Stimulated activated CD8-positive, alpha-beta memory T cell treated with anti-CD3 and anti-CD28 coated beads, Interleukin-7, amount 100 ng/mL, for 24 hours (primary cell): ENCODE measurements around the gene E2F2.
A peak's percentile ranks its signal among the peaks of the same experiment; 100 is the strongest.

Experiments
- DNase-seq: peaks from one replicate; pipeline ENCODE4 v3.0.0-alpha.2; 2020; ENCODE audit warnings: low read depth

E2F2 gene, protein sequence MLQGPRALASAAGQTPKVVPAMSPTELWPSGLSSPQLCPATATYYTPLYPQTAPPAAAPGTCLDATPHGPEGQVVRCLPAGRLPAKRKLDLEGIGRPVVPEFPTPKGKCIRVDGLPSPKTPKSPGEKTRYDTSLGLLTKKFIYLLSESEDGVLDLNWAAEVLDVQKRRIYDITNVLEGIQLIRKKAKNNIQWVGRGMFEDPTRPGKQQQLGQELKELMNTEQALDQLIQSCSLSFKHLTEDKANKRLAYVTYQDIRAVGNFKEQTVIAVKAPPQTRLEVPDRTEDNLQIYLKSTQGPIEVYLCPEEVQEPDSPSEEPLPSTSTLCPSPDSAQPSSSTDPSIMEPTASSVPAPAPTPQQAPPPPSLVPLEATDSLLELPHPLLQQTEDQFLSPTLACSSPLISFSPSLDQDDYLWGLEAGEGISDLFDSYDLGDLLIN

DNA sequence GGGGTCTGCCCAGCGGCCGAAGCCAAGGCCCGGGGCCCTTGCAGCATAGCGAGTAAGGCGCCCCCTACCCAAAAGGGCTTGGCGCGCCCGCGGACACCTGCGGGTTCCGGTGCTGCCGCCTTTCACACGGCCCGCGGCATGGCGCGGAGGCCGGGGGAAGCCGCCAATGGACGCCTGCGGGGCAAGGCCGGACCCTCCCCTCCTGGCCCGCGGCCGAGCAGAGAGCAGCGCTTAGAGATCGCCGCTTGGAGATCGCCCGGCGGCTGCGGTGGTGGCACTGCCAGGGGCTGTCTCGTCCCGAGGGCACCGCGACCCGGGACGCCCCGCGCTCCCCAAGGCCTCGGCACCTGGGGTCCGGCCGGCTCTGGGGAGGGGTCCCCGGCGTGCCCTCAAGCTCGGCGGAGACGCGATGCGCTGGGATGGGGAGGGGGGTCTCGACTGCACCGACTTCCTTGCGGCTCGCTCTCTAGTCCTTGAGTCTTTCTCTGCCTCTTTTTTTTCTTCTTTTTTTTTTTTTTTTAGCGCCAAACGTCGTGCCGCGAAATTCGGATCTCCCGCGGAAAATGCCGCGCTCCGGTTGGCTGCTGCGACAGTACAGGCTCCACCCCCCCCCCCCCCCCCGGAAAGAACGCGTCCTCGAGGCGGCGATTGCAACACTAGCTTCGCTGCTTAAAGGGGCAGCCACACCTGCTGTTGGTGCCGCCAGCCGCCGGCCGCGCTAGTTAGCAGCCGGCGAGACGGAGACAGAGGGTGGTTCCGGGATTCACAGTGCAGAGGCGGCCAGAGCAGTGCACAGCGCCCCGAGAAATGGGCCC, at the start of gene E2F2:
E2F2 (minus strand) TSS at position 487 of the 815 bp plus-strand sequence; CDS start at position 47, 440 bp downstream.
- peak; percentile 62 for DNase-seq

- no peak for DNase-seq
These were observed 47.9 kb upstream of the E2F2 start for GRCh38 chr1:23578997-23579363.

DNA sequence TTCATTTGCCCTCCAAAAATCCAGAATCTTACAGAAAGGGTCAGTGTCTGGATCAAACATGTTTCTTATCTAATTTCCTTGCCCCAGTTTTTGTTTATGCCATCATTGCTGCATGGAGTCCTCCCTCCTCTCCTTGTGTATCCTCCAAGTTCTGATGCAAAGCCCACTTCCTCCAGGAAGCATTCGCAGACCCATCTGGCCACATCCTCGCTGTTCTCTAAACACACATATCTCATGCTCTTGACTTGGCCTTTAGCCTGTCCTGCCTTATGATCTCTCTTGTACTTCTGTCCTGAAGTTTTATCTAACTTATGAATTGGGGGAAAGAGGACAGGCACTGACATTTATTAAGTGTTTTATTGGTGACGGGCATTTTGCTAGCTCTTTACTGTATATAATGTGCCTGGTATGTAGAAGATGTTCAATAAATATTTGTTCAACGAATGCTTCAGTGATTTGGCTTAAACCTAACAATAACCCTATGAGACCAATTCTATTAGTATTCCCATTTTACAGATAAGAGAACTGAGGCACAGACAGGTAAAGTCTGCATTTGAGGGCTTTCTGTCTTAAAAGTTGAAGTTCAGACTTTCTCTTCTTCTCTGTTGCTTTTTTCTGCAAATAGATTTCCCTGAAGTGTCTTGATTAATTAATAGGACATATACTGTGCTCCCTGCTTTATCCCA, 47.4 kb upstream of the E2F2 start:
- no peak for DNase-seq

- no peak for DNase-seq
These were observed 46.3 kb upstream of the E2F2 start for GRCh38 chr1:23577056-23578004.

GRCh38 chr1:23576338-23577055, 45.5 kb upstream of the E2F2 start:
- DNase-seq = no peak

DNA sequence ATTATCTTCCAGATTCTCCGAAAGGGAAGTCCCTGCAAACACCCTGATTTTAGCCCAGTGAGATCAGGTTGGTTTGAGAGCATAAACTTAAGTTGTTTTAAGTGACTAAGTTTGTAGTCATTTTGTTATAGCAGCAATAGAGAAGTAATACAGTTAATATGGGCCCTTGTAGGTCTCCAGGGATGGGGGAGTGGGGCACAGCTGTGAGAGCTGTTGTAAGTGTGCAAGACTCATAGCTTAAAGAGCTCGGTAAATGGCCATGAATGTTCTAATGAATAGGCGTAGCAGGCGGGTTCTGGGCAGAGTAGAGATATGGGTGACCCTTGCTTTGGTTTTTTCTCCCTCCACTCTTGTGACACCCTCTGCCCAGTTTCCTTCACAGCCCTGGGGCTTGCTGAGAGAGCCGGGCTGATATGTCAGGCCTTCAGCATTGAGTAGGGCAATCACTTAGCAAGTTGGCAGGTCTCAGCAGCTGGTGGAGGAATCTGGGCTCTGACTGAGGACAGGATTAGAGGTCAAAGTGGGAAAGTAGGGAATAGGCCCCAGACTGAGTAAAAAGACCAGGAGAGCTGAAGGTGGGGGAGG, 44.3 kb upstream of the E2F2 start:
- DNase-seq = no peak

DNA sequence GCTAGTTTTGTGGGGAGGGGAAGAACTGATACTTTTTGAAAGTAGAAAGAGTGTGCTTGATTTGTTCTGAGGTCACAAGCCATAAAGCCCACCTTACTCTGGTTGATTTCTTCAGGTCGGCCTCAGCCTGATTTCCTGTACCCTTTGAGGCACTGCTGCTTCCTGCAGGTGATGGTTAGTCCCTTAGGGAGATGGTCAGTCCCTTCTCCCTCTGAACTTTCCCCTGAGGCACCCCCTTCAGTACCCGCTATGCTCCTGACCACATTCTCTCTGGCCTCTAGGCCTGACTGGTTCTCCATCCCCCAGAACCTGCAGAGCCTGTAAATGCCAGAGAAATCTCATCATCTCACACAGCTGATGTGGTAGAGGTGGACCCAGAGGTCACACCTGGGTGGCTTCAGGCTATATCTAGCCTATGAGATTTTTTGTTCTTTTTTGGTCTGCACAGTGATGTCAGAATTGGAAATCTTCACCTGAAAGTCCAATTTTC, 43.3 kb upstream of the E2F2 start:
- DNase-seq = no peak

DNA sequence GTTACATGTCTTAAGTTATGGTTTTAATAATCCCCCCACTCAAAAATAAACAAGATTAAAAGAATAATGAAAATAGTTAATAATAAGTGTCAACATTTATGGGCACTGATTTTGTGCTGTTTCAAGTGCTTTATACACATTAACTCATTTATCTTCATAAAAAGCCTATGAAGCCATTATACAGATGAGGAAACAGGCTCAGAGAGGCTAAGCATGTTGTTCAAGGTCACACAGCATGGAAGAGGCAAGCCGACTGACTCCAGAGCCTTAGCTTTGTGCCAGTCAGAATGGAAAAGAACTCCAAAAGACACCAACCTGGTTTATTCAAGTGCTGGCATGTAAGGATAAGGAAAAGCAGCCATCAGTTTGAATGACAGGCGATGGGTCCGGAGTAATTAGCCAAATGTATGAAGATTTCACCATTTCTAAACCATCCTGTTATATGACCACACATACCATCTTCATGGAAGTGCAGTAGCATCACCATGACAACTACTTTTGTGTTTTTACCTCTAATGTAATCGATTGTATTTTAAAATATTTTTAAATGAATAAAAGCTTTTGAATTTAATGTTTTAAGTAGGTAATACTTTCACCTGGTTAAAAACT, 42.6 kb upstream of the E2F2 start:
- DNase-seq = no peak

DNA sequence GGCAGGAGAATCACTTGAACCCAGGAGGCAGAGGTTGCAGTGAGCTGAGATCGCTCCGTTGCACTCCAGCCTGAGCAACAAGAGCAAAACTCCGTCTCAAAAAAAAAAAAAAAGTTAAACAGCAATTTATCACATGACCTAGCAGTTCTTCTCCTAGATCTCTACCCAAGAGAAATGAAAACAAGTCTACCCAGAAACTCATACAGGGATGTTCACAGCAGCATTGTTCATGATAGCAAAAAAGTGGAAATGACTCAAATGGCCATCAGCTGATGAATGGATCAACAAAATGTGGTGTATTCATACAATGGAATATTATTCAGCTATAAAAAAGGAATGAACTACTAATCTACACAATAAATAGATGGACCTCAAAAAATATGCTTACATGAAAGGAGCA, 40.4 kb upstream of the E2F2 start:
- DNase-seq = no peak

DNA sequence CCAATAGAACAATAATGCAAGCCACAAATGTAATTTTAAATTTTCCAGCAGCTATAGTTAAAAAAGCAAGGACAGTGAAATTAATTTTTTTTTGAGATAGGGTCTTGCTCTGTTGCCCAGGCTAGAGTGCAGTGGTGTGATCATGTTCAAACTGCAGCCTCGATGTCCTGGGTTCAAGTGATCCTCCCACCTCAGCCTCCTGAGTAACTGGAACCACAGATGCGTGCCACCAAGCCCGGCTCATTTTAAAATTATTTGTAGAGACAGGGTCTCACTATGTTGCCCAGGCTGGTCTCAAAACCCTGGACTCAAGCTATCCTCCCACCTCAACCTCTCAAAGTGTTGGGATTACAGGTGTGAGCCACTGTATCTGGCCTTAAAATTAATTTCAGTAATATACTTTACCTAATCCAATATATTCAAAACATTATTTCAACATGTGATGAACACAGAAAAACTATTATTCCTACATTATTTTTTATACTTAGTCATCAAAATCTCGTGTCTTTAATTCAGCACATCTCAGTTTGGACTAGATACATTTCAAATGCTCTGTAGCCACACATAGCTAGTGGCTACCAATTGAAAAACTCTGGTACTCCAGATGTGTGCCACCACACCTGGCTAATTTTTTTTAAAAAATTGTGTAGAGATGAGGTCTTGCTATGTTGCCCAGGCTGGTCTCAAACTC, 39.1 kb upstream of the E2F2 start:
- DNase-seq = no peak

DNA sequence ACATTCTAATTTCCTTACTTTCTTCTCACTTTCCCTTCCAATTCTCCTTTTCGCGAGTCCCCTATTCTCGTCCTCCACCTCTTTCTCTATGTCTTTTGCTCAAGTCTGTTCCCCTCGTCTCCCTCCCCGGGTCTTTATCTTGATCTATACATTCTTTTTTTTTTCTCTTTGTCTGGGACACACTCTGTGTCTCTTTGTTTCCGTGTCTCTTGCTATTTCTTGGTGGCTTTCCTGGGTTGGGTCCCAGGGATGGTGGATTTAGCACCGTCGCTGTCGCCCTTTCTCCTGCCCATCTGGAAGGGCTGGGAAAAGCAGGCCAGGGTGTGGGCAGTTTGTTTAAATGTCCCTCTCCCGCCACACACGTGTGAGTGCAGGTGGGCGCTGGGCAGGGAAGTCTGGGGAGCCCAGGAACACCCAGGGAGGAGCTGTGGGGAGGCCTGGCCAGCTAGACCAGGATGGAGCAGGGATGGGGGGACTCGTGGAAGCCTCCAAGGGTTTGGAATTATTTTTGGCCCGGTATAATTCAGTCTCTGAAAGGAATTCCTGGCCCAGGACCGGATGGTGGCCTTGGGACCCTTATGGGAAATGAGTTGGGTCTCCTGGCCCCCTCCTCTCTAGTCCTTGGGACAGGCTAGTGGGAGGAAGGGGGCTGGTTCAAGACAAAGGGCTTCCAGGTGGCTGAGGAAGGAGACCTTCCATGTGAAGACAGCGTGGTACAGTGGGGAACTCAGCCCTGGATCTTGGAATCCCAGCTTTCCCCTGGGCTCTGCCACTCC, 37.8 kb upstream of the E2F2 start:
- no peak for DNase-seq

DNA sequence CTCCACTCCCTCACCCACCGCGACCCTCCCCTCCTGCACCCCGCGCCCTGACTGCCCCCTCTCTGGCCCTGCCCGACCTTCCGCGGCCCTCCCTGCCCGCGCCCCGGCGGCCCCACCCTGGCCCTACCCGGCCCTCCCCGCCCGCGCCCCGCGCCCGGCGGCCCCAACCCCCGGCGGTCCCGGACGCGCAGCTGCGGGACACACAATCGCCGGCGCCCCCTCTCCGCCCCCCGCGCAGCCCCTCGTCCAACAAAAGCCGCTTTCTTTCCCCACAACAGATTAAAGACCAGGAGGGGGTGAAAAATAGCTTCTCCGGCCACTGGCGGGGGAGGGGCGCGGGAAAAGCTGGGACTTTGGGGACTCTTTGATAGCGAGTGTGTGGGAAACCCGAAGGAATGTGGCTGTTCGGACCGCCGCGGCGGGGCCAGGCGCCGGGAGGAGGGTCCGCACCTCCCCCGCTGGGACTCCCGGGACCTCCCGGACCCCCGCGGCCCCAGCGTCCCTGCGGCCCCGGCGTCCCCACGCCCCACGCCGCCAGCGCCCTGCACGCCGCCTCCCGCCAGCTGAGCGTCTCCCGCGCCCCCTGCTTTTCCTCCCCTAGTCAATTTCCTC, 37.1 kb upstream of the E2F2 start:
- no peak for DNase-seq

- DNase-seq = no peak
These were observed 36.6 kb upstream of the E2F2 start for GRCh38 chr1:23567629-23567995.

GRCh38 chr1:23566304-23566703, 35.3 kb upstream of the E2F2 start:
- no peak for DNase-seq

DNA sequence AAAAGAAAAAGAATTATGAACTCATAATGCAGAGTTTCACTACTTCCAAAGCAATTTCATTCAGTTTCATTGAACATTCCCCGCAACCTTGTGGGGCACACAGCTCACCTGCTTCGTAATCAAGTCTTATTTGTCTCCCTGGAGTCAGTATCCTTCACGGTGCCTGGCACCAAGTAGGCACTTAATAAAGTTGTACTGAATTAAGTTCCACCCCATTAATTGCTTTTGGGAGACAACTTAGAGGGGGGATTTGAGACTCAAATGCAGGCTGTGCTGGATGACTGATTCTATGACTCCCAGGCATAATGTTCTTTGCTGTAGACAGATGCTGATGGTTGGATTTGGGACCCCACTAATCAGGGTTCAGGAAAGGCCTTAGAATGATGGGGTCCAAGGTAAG, 34.7 kb upstream of the E2F2 start:
- DNase-seq = no peak

DNA sequence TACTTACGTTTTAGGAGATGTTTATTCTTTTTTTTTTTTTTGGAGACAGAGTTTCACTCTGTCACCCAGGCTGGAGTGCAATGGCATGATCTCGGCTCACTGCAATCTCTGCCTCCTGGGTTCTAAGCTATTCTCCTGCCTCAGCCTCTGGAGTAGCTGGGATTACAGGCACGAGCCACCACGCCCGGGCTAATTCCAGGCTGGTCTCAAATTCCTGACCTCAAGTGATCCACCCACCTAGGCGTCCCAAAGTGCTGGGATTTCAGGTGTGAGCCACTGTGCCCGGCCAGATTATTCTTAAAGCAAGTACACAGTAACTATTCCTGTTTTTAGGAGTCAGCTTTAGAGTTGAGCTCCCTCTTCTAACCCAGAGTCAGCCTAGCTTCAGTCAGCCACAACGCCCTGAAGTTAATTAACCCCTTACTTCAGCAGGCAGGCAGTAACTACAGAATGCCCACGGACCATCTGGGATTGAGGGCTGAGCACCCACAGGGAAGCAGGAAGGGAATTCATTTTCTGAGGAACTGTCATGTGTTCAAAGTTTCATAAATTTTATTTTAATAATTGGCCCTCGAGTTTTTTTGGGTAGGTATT, 33.6 kb upstream of the E2F2 start:
- no peak for DNase-seq

DNA sequence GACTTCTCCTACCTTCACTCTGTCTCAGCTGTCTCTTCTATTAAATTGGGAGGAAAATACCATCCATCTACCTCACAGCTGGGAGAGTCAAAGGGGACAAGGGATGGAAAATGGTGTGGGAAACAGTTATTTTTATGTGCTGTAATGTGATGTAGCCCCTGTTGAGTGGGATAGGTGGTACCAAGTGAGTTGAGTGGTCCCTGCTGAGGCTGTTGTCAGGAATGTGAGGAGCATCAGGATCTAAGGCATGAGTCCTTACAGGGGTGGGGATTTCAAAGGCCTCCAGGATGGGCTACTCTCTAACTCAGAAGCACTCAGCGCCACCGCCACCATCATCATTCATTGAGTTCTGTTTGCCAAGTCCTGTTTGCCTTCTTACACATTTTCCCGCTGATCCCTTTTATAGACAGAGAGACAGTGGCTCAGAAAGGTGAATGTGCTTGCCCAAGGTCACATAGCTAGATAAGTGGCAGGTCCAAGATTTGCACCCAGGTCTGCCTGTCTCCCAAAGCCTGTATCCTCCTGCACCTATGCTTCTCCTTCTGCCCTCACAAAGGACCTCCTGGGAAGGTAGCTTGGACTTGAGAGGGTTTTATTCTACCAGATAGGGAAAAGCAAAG, 32.8 kb upstream of the E2F2 start:
- DNase-seq = no peak
